ENCODE data around the gene CD81.

The CD81 gene

DNA sequence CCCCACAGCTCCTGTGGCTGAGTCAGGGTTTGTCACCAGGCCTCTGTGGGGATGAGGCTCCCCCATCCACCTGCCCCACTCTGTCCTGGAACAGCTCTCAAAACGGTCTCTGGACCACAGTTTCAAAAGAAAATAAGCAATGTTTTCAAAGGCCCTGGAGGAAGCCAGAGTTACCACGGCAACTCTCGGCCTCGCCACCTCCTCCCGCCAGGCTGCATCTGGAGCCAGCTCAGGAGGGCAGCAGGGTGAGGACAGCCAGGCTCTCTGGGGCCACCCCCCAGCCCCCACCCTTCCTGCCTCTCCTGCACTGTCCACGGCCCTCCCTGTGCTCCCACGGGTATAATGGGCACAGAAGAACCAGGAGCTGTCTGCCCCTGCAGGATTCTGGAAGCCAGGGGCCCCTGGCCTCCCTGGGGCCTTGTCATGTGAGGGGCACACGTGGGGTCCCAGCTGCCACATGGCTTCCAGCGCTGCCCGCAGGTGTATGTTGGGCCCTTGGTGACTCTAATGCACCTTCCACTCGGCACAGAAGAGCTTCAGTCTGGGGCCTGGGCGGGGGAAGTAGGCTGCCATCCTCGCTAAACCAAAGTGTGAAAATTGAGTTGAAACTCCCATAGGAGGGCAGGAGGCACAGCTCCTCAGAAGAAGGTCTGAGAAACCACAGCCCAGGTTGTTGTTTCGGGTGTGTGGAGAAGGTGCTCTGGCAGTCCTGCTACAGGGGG, 10.3 kb downstream of the CD81 start:
- Histone ChIP-seq H3K9me3 (no peaks in the 10 kb centered on the region), H3K27me3 (no peaks in the 10 kb centered on the region), H3K27ac (peak overlapping the region; percentile 63 to 72), H3K4me3 (peak overlapping the region in 1 of 2 donors; percentile 12), H3K4me1 (peaks cover 0 to 96% (median 83%) of the 10 kb centered on the region in 4 donors), H3K36me3 (peaks cover 0 to 22% (median 22%) of the 10 kb centered on the region in 3 donors)
- no peak for DNase-seq
- TF ChIP-seq, protein P1, sequence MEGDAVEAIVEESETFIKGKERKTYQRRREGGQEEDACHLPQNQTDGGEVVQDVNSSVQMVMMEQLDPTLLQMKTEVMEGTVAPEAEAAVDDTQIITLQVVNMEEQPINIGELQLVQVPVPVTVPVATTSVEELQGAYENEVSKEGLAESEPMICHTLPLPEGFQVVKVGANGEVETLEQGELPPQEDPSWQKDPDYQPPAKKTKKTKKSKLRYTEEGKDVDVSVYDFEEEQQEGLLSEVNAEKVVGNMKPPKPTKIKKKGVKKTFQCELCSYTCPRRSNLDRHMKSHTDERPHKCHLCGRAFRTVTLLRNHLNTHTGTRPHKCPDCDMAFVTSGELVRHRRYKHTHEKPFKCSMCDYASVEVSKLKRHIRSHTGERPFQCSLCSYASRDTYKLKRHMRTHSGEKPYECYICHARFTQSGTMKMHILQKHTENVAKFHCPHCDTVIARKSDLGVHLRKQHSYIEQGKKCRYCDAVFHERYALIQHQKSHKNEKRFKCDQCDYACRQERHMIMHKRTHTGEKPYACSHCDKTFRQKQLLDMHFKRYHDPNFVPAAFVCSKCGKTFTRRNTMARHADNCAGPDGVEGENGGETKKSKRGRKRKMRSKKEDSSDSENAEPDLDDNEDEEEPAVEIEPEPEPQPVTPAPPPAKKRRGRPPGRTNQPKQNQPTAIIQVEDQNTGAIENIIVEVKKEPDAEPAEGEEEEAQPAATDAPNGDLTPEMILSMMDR (IDR thresholded peaks at IDR 0.05) = no peak
- intact Hi-C loops (cut with DNase I; ENCODE audit: low total_unique reads) = no loop called here

DNA sequence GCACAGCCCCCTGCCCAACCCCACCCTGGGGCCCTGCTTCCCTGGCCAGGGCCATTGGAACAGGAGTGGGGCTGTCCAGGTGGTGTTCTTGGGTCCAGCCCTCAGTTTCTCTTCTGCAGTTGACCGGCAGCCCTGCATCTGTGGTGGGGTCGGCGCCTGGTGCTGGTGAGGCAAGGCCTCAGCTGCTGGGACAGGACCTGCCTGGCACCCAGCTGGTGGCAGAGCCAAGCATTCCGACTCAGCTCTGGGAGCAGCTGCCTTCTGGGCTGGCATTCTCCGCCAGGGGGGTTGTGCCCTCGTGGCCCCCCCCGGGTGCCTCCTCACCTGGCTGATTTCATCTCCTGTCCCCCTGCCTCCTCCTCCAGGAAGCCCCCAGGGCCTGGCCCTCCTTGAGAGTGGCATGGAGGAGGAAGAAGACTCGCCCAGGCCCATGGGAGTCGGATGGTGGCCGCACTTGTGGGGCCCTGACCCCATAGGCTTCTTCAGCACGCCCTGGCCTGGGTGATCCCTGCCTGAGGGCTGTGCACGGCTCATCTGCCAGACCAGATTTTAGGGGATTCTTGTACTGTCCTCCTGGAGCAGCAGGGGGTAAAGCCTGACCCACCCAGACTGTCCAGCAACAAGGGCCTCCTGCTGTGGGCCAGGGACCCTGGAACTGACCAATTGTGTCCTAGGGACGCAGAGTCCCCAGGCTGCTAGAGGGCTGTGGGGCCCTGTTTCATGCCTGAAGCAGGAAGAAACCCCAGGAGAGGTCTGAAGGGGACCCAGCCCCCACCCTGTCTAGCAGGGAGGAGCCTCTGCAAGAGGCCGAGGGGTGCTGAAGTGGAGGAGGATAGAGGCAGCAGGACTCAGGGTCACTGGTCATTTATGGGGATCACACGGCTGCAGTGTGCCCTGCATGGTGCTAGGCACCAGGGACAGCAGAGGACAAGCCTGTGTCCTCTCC, 11.6 kb downstream of the CD81 start:
- TF ChIP-seq, protein P1 (IDR thresholded peaks at IDR 0.05) = no peak
- peak overlapping the region; percentile 63 to 72 for H3K27ac ChIP-seq
- H3K36me3 ChIP-seq = peaks cover 0 to 35% (median 35%) of the 10 kb centered on the region in 3 donors
- no peak overlapping the region for H3K4me3 ChIP-seq
- no peaks in the 10 kb centered on the region for H3K9me3 ChIP-seq
- H3K4me1 ChIP-seq = peaks cover 0 to 84% (median 71%) of the 10 kb centered on the region in 4 donors
- H3K27me3 ChIP-seq = no peaks in the 10 kb centered on the region
- no peak for DNase-seq
- intact Hi-C loops (cut with DNase I; ENCODE audit: low total_unique reads) = no loop called here

DNA sequence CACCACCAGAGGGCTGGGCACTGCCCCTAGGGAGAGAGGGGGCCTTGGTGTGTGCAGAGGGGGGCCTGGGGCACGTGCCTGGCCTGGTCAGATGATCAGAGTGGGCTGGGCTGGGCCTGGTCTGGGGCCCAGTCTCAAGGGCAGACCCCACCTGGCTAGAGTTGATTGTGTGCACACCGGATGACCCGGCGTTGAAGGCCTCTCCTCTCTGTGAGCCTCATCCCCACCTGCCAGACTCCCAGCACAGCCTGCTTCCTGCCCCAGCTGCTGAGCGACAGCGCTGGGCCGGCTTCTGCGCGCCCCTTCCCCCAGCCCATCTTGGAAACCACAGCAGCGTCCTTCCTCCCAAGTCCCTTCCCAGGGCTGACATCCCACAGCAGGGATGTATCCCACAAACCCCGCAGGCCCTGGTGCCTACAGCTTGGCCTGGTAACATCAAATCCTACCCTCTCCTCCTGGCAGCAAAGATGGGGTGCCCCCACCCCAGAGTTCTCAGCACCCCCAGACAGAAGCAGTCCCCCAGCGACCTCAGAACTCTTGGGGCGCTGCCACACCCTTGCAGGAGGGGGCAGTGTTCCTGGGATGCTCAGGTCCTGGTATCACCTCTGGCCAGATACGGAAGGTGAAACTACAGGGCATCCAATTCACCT, 12.4 kb downstream of the CD81 start:
- H3K4me3 ChIP-seq = no peak overlapping the region
- intact Hi-C loops (cut with DNase I; ENCODE audit: low total_unique reads) = no loop called here
- H3K36me3 ChIP-seq = peaks cover 0 to 43% (median 43%) of the 10 kb centered on the region in 3 donors
- no peaks in the 10 kb centered on the region for H3K9me3 ChIP-seq
- H3K27ac ChIP-seq = peak overlapping the region; percentile 63 to 72
- TF ChIP-seq, protein P1 (IDR thresholded peaks at IDR 0.05) = no peak
- H3K4me1 ChIP-seq = peaks cover 0 to 77% (median 65%) of the 10 kb centered on the region in 4 donors
- no peaks in the 10 kb centered on the region for H3K27me3 ChIP-seq
- DNase-seq = no peak

DNA sequence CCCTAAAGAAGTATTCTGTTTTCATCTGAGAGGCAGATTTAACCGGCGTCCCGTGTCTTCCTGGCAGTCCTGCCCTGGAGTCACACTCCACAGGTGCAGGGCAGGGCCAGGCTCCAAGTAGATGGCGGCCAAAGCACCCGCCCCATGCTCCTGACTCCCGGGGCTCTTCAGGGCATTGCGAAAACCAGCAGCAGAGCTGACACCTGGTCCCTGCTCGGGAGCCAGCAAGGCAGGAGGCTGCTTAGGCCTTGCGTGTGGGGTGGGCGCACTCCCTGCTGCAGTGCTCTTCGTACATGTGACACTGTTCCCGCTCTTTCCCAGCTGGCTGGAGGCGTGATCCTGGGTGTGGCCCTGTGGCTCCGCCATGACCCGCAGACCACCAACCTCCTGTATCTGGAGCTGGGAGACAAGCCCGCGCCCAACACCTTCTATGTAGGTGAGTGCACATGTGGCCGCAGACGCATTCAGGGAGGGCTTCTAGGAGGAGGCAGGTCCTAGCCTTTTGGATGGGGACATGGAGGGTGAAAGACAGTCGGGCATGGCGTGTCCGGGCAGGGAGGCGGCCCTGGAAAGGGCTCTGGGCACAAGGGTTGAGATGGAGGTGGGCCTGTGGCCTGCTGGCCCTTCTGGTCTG, 13.1 kb downstream of the CD81 start:
- Histone ChIP-seq H3K4me3 (no peak overlapping the region), H3K9me3 (no peaks in the 10 kb centered on the region), H3K4me1 (peaks cover 0 to 70% (median 61%) of the 10 kb centered on the region in 4 donors), H3K36me3 (peaks cover 5 to 50% (median 47%) of the 10 kb centered on the region in 3 donors), H3K27ac (peak overlapping the region; percentile 63 to 69), H3K27me3 (no peaks in the 10 kb centered on the region)
- TF ChIP-seq, protein P1 (IDR thresholded peaks at IDR 0.05) = no peak
- DNase-seq = no peak
- intact Hi-C loops (cut with DNase I; ENCODE audit: low total_unique reads) = no loop called here

DNA sequence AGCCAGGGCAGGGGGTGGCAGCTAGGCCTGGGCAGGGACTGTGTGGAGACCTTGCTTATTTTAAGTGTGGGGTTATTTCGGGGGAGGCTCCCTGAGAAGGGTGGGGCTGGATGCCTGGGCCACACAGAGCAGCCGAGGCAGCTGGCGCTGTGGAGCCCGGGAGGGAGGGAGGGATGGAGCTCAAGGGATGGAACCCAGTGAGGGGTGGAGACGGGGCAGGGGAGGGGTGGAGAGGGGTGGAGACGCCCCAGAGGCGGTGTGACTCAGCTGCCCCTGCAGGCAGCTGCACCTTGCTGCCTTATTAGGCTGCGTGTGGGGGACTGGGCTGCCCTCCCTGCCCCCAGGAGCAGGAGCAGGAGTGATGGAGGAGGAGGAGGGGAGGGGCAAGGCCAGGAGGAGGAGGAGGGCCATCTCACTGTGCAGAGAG, 13.6 kb downstream of the CD81 start:
- TF ChIP-seq, protein P1 (IDR thresholded peaks at IDR 0.05) = no peak
- Histone ChIP-seq H3K9me3 (no peaks in the 10 kb centered on the region), H3K36me3 (peaks cover 10 to 55% (median 48%) of the 10 kb centered on the region in 3 donors), H3K4me3 (no peak overlapping the region), H3K4me1 (peaks cover 0 to 66% (median 58%) of the 10 kb centered on the region in 4 donors), H3K27ac (peak overlapping the region; percentile 63 to 69), H3K27me3 (no peaks in the 10 kb centered on the region)
- intact Hi-C loops (cut with DNase I; ENCODE audit: low total_unique reads) = no loop called here
- peak in 1 of 2 donors; percentile 90 for DNase-seq
